Activated CD8-positive, alpha-beta memory T cell treated with anti-CD3 and anti-CD28 coated beads for 4 hours (primary cell): ENCODE measurements around the gene TOMM40.
"Not testable (repeated sequence)": the region's sequence is repeated elsewhere in the genome, so short reads cannot be mapped to it uniquely, and the experiment has no call there.

Source experiments
- DNase-seq, 2 donors: peaks; one replicate each; pipeline ENCODE4 v3.0.0-alpha.2; 2020; ENCODE audit warnings: low read depth in 2 of 2

TOMM40 gene

DNA sequence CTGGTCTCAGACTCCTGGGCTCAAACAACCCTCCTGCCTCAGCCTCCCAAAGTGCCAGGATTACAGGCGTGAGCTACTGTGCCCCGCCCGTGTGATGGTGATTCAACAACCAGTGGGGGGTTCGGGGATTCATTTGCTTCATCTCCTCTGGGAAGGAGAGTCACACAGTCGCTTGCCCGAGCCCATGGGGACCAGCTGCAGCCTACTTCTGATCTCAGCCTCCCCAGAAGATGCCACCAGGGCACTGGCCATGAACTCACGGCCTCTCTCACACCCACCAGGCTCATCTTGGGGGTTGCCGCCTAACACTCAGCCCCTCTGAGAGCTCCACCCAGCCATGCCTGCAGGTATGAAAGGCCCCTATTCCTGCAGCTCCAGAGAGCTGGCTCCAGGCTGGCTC lies 6.8 kb downstream of the TOMM40 start:
- DNase-seq = no peak

DNA sequence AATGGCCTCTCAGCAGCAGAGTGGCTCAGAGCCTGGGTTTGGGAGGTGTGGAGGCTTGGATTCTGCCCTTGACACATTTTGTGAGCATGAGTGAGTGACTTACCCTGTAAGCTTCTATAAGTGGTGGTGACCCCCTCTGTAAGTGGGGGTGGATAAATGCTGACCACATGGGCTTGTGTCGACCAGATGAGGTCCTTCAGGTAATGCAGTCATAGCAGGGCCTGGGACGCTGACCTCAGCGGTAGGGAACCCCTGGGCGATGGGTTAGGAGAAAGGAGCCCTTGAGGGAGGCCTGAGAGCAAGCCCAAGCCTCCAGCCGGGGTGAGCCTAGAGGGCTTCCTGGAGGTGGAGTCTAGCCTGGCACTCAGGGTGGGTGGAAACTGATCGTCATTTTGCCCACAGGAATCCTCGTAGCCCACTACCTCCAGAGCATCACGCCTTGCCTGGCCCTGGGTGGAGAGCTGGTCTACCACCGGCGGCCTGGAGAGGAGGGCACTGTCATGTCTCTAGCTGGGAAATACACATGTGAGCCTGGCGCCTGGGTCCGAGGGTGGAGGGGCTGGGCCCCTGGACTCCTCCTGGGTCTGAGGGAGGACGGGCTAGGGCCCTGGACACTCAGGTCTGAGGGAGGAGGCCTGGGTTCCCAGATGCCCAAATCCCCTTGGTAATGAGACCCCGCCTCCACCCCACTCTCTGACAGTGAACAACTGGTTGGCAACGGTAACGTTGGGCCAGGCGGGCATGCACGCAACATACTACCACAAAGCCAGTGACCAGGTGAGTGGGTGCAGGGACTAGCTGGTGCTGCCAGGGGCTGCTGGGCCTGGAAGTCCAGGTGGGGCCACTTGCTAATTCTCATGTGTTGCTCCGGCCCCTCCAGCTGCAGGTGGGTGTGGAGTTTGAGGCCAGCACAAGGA lies 9.5 kb downstream of the TOMM40 start:
- no peak for DNase-seq

DNA sequence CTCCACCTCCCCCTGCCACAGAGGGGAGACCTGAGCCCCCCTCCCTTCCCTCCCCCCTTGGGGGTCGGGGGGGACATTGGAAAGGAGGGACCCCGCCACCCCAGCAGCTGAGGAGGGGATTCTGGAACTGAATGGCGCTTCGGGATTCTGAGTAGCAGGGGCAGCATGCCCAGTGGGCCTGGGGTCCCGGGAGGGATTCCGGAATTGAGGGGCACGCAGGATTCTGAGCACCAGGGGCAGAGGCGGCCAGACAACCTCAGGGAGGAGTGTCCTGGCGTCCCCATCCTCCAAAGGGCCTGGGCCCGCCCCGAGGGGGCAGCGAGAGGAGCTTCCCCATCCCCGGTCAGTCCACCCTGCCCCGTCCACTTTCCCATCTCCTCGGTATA lies 12.2 kb downstream of the TOMM40 start:
- DNase-seq = no peak

DNA sequence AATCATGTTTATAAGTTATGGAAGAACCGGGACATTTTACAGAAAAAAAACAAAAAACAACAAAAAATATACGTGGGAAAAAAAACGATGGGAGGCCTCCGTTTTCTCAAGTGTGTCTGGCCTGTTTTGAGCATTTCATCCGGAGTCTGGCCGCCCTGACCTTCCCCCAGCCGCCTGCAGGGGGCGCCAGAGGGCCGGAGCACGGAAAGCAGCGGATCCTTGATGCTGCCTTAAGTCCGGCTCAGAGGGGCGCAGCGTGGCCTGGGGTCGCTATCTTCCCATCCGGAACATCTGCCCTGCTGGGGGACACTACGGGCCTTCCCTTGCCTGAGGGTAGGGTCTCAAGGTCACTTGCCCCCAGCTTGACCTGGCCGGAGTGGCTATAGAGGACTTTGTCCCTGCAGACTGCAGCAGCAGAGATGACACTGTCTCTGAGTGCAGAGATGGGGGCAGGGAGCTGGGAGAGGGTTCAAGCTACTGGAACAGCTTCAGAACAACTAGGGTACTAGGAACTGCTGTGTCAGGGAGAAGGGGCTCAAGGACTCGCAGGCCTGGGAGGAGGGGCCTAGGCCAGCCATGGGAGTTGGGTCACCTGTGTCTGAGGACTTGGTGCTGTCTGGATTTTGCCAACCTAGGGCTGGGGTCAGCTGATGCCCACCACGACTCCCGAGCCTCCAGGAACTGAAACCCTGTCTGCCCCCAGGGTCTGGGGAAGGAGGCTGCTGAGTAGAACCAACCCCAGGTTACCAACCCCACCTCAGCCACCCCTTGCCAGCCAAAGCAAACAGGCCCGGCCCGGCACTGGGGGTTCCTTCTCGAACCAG lies 12.8 kb downstream of the TOMM40 start:
- peak; percentile 24 to 41 for DNase-seq

DNA sequence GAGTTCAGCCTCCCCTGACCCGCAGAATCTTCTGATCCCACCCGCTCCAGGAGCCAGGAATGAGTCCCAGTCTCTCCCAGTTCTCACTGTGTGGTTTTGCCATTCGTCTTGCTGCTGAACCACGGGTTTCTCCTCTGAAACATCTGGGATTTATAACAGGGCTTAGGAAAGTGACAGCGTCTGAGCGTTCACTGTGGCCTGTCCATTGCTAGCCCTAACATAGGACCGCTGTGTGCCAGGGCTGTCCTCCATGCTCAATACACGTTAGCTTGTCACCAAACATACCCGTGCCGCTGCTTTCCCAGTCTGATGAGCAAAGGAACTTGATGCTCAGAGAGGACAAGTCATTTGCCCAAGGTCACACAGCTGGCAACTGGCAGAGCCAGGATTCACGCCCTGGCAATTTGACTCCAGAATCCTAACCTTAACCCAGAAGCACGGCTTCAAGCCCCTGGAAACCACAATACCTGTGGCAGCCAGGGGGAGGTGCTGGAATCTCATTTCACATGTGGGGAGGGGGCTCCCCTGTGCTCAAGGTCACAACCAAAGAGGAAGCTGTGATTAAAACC lies 13.5 kb downstream of the TOMM40 start:
- no peak for DNase-seq

DNA sequence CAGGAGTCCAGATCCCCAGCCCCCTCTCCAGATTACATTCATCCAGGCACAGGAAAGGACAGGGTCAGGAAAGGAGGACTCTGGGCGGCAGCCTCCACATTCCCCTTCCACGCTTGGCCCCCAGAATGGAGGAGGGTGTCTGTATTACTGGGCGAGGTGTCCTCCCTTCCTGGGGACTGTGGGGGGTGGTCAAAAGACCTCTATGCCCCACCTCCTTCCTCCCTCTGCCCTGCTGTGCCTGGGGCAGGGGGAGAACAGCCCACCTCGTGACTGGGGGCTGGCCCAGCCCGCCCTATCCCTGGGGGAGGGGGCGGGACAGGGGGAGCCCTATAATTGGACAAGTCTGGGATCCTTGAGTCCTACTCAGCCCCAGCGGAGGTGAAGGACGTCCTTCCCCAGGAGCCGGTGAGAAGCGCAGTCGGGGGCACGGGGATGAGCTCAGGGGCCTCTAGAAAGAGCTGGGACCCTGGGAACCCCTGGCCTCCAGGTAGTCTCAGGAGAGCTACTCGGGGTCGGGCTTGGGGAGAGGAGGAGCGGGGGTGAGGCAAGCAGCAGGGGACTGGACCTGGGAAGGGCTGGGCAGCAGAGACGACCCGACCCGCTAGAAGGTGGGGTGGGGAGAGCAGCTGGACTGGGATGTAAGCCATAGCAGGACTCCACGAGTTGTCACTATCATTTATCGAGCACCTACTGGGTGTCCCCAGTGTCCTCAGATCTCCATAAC lies 14.5 kb downstream of the TOMM40 start, which contains the start of gene APOE:
Gene APOE (plus strand): TSS at position 360 of the 724 bp plus-strand sequence. CDS start 829 bp downstream, outside the sequence.
- no peak for DNase-seq

DNA sequence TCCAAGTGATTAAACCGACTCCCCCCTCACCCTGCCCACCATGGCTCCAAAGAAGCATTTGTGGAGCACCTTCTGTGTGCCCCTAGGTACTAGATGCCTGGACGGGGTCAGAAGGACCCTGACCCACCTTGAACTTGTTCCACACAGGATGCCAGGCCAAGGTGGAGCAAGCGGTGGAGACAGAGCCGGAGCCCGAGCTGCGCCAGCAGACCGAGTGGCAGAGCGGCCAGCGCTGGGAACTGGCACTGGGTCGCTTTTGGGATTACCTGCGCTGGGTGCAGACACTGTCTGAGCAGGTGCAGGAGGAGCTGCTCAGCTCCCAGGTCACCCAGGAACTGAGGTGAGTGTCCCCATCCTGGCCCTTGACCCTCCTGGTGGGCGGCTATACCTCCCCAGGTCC lies 16.6 kb downstream of the TOMM40 start:
- no peak for DNase-seq

DNA sequence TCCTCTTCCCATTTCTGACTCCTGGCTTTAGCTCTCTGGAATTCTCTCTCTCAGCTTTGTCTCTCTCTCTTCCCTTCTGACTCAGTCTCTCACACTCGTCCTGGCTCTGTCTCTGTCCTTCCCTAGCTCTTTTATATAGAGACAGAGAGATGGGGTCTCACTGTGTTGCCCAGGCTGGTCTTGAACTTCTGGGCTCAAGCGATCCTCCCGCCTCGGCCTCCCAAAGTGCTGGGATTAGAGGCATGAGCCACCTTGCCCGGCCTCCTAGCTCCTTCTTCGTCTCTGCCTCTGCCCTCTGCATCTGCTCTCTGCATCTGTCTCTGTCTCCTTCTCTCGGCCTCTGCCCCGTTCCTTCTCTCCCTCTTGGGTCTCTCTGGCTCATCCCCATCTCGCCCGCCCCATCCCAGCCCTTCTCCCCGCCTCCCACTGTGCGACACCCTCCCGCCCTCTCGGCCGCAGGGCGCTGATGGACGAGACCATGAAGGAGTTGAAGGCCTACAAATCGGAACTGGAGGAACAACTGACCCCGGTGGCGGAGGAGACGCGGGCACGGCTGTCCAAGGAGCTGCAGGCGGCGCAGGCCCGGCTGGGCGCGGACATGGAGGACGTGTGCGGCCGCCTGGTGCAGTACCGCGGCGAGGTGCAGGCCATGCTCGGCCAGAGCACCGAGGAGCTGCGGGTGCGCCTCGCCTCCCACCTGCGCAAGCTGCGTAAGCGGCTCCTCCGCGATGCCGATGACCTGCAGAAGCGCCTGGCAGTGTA lies 17.2 kb downstream of the TOMM40 start:
- no peak for DNase-seq

DNA sequence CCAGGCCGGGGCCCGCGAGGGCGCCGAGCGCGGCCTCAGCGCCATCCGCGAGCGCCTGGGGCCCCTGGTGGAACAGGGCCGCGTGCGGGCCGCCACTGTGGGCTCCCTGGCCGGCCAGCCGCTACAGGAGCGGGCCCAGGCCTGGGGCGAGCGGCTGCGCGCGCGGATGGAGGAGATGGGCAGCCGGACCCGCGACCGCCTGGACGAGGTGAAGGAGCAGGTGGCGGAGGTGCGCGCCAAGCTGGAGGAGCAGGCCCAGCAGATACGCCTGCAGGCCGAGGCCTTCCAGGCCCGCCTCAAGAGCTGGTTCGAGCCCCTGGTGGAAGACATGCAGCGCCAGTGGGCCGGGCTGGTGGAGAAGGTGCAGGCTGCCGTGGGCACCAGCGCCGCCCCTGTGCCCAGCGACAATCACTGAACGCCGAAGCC lies 17.8 kb downstream of the TOMM40 start:
- no peak for DNase-seq

DNA sequence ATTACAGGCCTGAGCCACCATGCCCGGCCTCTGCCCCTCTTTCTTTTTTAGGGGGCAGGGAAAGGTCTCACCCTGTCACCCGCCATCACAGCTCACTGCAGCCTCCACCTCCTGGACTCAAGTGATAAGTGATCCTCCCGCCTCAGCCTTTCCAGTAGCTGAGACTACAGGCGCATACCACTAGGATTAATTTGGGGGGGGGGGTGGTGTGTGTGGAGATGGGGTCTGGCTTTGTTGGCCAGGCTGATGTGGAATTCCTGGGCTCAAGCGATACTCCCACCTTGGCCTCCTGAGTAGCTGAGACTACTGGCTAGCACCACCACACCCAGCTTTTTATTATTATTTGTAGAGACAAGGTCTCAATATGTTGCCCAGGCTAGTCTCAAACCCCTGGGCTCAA lies 18.7 kb downstream of the TOMM40 start:
- no peak for DNase-seq

DNA sequence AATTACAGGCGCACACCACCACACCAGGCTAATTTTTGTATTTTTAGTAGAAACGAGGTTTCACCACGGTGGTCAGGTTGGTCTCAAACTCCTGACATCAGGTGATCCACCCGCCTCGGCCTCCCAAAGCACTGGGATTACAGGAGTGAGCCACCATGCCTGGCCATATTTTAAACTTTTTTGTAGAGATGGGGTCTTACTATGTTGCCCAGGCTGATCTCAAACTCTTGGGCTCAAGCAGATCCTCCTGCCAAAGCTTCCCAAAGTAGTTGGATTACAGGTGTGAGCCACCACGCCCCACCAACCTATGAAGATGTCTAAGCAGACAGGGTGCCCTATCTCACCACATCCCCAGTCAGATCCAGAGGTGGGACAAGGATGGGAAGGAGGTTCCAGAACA lies 20.8 kb downstream of the TOMM40 start:
- not testable (repeated sequence) for DNase-seq

DNA sequence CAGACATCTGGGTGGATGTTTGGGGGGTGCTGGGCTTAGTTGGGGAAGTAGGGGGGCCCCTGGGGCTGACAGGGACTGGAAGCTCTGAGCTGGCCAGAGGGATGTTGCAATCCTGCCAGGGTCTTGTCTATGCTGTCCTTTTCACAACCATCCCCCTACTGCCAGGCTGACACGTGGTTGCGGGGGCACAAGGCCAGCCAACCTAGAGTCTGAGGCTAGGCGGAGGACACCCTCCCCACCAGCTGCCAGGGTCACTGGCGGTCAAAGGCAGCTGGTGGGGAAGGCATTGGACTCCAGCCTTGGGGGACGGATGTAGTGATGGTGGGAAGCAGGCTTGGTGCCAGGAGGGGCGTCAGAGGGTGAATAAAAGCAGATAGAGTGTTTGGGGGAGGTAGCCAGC lies 21.8 kb downstream of the TOMM40 start:
- no peak for DNase-seq

DNA sequence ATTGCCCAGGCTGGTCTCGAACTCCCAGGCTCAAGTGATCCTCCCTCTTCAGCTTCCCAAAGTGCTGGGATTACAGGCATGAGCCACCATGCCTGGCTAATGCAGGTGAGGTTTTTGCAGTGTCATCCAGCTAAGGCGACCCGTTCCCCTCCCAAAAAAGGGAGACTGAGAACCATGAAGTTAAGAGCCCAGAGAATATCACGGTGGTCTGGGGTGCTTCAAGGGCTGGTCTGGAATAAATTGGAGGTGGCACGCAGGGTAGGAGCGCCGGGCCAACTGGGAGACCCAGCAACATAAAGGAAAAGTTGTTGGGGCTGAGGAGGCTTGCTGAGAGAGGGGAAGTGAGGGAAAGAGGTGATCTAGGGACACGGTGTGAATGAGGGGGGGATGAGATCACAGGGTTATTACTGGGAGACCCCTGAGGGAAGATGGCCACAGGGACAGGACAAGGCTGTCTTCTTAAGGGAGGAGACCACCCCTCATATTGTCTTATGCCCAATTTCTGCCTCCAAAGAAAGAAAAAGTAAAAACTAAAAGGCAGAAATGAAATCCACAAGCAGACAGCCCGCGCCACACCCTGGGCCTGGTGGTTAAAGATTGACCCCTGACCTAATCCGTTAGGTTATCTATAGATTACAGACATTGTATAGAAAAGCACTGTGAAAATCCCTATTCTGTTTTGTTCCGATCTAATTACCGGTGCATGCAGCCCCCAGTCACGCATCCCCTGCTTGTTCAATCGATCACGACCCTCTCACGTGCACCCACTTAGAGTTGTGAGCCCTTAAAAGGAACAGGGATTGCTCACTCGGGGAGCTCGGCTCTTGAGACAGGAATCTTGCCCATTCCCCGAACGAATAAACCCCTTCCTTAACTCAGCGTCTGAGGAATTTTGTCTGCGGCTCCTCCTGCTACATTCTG lies 22.7 kb downstream of the TOMM40 start:
- not testable (repeated sequence) for DNase-seq

DNA sequence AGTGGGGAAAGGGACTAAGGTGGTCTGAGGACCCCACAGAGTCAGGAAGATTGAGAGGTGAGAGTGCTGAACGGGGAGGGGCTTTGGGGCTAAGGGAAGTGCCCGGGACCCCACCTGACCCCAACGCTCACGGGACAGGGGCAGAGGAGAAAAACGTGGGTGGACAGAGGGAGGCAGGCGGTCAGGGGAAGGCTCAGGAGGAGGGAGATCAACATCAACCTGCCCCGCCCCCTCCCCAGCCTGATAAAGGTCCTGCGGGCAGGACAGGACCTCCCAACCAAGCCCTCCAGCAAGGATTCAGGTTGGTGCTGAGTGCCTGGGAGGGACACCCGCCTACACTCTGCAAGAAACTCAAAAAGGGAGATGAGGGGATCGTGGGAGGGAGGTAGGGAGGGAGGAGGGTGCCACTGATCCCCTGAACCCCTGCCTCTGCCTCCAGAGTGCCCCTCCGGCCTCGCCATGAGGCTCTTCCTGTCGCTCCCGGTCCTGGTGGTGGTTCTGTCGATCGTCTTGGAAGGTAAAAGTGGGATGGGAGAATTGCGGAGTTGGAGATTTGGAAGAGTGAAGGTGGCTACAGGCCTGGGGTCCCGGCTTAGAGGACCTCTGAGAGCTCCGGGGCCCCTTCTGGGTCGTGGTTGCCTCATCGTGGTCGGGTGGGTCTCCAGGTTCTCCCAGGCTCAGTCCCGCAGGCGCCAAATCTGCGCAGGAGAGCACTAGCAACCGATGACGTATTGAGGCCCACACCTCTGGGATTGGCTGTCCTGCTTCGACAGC lies 23.6 kb downstream of the TOMM40 start, which contains the start of gene APOC1:
Gene APOC1 (plus strand): TSS at position 176 of the 774 bp plus-strand sequence. CDS start 284 bp downstream, at position 460.
- peak; percentile 44 to 55 for DNase-seq

DNA sequence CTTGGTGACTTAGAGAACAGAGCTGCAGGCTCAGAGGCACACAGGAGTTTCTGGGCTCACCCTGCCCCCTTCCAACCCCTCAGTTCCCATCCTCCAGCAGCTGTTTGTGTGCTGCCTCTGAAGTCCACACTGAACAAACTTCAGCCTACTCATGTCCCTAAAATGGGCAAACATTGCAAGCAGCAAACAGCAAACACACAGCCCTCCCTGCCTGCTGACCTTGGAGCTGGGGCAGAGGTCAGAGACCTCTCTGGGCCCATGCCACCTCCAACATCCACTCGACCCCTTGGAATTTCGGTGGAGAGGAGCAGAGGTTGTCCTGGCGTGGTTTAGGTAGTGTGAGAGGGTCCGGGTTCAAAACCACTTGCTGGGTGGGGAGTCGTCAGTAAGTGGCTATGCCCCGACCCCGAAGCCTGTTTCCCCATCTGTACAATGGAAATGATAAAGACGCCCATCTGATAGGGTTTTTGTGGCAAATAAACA lies 33.2 kb downstream of the TOMM40 start:
- DNase-seq = no peak

DNA sequence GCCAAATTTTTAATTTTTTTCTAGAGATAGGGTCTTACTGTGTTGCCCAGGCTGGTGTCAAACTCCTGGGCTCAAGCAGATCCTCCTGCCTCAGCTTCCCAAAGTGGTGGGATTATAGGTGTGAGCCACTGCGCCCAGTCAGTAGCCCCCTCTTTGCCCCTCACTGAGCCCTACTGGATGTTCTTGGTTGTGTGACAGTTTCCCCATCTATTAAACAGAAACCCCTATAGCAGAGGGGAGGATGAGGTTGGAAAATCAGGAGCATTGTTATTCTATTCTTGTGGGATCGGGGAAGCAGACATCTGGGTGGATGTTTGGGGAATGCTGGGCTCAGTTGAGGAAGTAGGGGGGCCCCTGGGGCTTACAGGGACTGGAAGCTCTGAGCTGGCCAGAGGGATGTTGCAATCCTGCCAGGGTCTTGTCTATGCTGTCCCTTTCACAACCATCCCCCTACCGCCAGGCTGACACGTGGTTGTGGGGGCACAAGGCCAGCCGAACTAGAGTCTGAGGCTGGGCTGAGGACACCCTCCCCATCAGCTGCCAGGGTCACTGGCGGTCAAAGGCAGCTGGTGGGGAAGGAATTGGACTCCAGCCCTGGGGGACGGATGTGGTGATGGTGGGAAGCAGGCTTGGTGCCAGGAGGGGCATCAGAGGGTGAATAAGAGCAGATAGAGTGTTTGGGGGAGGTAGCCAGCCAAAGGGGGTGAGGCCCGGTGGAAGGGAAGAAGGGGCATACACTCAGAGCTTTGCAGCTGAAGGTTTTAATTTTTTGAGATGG lies 34.2 kb downstream of the TOMM40 start:
- no peak for DNase-seq

DNA sequence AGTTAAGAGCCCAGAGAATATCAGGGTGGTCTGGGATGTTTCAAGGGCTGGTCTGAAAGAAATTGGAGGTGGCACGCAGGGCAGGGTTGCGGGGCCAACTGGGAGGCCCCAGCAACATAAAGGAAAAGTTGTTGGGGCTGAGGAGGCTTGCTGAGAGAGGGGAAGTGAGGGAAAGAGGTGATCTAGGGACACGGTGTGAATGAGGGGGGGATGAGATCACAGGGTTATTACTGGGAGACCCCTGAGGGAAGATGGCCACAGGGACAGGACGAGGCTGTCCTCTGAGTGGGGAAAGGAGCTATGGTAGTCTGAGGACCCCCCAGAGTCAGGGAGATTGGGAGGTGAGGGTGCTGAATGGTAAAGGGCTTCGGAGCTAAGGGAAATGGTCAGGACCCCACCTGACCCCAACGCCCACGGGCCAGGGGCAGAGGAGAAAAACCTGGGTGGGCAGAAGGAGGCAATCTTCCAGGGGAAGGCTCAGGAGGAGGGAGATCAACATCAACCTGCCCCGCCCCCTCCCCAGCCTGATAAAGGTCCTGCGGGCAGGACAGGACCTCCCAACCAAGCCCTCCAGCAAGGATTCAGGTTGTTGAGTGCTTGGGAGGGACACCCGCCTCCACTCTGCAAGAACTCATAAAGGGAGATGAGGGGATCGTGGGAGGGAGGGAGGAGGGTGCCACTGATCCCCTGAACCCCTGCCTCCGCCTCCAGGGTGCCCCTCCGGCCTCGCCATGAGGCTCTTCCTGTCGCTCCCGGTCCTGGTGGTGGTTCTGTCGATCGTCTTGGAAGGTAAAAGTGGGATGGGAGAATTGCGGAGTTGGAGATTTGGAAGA lies 35.4 kb downstream of the TOMM40 start:
- not testable (repeated sequence) for DNase-seq
